T-helper 1 cell treated with Interleukin-12 subunit alpha and Interleukin-12 subunit beta and Interleukin-4 antibody, amounts not matched to agents 30 μg/mL and 1 μg/mL, for 36 hours (primary cell): ENCODE measurements around the gene EGF.
"Not testable (repeated sequence)": the region's sequence is repeated elsewhere in the genome, so short reads cannot be mapped to it uniquely, and the experiment has no call there.

Source experiments
- H3K27ac Mint-ChIP-seq: one replicate; pipeline ENCODE4 v1.8.0; 2021; ENCODE audit warnings: mild to moderate bottlenecking, mixed read lengths
- H3K27me3 Mint-ChIP-seq: one replicate; pipeline ENCODE4 v1.8.0; 2021; ENCODE audit warnings: low read depth, mixed read lengths
- H3K36me3 Mint-ChIP-seq: one replicate; pipeline ENCODE4 v1.8.0; 2021; ENCODE audit warnings: low read depth, mixed read lengths
- H3K4me1 Mint-ChIP-seq: one replicate; pipeline ENCODE4 v1.8.0; 2021; ENCODE audit warnings: low read depth, mixed read lengths
- H3K4me3 Mint-ChIP-seq: one replicate; pipeline ENCODE4 v1.8.0; 2021; ENCODE audit warnings: mild to moderate bottlenecking, moderate library complexity, mixed read lengths
- H3K9me3 Mint-ChIP-seq: one replicate; pipeline ENCODE4 v1.8.0; 2021; ENCODE audit warnings: mixed read lengths

EGF gene

DNA sequence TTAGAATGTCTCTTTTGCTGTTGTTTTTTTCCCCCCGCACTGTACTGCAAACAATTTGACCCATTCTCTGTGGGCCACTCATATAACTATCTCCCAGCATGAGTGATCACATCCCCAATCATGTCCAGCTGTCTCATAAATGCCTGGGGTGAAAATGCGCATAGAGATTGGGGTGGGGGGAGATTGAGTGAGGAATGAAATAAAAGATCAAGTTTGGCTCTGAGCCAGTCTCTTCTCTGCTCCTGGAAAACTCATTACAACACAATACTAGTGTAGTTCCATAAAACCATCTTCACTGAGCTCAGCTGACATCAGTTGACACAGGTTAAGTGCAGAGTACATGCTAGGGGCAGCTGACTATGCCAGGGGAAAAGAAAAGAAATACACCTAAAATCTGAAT lies 96.9 kb downstream of the EGF start:
- Mint-ChIP-seq H3K27me3 (peaks cover 5% of the 10 kb centered on the region), H3K4me3 (no peak overlapping the region), H3K4me1 (peaks cover 17% of the 10 kb centered on the region), H3K27ac (no peak overlapping the region), H3K9me3 (no peaks in the 10 kb centered on the region), H3K36me3 (no peaks in the 10 kb centered on the region)

DNA sequence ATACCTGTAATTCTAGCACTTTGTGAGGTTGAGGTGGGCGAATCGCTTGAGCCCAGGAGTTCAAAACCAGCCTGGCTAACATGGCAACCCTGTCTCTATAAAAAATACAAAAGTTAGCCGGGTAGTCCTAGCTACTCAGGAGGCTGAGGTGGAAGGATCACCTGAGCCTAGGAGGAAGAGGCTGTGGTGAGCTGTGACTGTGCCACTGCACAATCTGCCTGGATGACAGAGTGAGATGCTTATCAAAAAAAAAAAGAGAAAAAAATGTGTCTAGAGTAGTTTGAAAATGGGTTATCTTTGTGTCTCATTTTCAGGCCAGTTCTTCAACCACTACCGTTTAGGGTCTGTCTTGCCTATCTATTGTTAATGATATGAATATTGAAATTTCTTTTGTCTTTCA lies 98.1 kb downstream of the EGF start:
- Mint-ChIP-seq H3K27ac (no peak overlapping the region), H3K4me3 (no peak overlapping the region), H3K27me3 (peaks cover 5% of the 10 kb centered on the region), H3K4me1 (peaks cover 15% of the 10 kb centered on the region), H3K9me3 (no peaks in the 10 kb centered on the region), H3K36me3 (no peaks in the 10 kb centered on the region)

DNA sequence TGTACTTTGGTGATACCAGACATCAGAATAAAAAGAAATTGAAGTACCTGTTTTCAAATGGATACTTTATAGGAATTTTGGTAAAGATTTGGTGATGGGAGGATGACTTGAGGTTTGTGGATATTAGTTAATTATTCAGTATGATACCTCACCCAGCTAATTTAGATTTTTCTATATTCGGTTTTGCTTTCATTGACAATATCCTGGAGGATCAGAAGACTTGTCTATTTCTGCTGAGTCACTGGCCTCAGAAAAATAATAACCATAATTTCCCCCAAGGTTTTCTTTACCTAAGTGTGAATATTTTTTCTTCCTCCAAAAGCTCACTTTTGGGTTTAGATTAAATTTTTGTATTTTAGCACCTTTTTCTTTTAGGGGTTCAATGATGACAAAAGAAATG lies 100.2 kb downstream of the EGF start:
- Mint-ChIP-seq H3K4me3 (no peak overlapping the region), H3K36me3 (no peaks in the 10 kb centered on the region), H3K27me3 (peaks cover 9% of the 10 kb centered on the region), H3K27ac (no peak overlapping the region), H3K9me3 (no peaks in the 10 kb centered on the region), H3K4me1 (peaks cover 11% of the 10 kb centered on the region)

GRCh38 chr4:110014233-110014632 lies 101.5 kb downstream of the EGF start:
- H3K27me3 Mint-ChIP-seq: peaks cover 9% of the 10 kb centered on the region

GRCh38 chr4:110019153-110019552 lies 106.5 kb downstream of the EGF start:
- H3K4me1 Mint-ChIP-seq: no peaks in the 10 kb centered on the region
- no peaks in the 10 kb centered on the region for H3K36me3 Mint-ChIP-seq
- no peaks in the 10 kb centered on the region for H3K9me3 Mint-ChIP-seq
- peaks cover 18% of the 10 kb centered on the region for H3K27me3 Mint-ChIP-seq
- no peak overlapping the region for H3K4me3 Mint-ChIP-seq
- H3K27ac Mint-ChIP-seq: no peak overlapping the region

More at GRCh38 chr4:110014233-110014632, 101.5 kb downstream of the EGF start:
- H3K4me3 Mint-ChIP-seq: no peak overlapping the region
- no peaks in the 10 kb centered on the region for H3K9me3 Mint-ChIP-seq
- H3K27ac Mint-ChIP-seq: no peak overlapping the region
- peaks cover 9% of the 10 kb centered on the region for H3K4me1 Mint-ChIP-seq
- no peaks in the 10 kb centered on the region for H3K36me3 Mint-ChIP-seq

GRCh38 chr4:110020139-110020538 lies 107.5 kb downstream of the EGF start:
- Mint-ChIP-seq H3K36me3 (no peaks in the 10 kb centered on the region), H3K27me3 (peaks cover 26% of the 10 kb centered on the region), H3K4me1 (no peaks in the 10 kb centered on the region), H3K9me3 (no peaks in the 10 kb centered on the region), H3K27ac (no peak overlapping the region), H3K4me3 (no peak overlapping the region)

DNA sequence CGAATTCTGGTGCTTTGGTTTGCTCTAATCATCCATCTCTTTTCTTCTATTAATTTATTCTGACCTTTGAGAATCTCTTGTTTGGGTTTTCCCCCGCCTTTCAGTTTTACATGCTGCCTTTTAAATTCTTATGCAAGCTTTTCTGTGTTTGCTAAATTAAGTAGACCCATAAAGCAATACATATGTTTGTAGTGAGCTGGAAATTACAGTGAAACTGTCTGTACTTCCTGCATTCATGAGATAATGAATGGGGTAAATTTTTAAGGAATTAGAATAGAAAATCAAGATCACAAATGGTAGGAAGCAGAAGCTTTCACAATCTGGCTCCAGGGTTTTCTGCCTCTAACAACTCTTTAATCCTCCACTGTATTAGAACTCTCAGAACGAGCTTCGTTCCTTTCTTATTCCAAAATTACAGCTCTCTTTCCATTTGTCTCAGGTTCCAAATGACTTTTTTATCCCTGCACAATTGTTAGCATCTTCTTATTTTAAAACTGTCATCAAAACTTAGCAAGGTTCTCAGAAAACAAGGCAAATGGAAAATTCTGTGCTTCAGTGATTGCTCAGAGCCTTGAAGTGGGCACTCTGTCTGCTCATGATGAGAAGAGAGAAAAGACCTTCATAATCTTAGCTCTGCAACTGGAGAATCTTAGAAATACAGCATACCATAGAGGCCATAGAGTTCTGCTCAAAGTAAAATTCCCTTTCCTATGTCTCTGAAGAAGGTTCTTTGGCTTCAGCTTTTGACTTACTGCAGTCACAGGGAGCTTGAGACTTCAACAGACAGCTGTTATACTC lies 108.2 kb downstream of the EGF start:
- Mint-ChIP-seq H3K4me3 (no peak overlapping the region), H3K36me3 (no peaks in the 10 kb centered on the region), H3K27me3 (peaks cover 32% of the 10 kb centered on the region), H3K9me3 (no peaks in the 10 kb centered on the region), H3K4me1 (no peaks in the 10 kb centered on the region), H3K27ac (no peak overlapping the region)

DNA sequence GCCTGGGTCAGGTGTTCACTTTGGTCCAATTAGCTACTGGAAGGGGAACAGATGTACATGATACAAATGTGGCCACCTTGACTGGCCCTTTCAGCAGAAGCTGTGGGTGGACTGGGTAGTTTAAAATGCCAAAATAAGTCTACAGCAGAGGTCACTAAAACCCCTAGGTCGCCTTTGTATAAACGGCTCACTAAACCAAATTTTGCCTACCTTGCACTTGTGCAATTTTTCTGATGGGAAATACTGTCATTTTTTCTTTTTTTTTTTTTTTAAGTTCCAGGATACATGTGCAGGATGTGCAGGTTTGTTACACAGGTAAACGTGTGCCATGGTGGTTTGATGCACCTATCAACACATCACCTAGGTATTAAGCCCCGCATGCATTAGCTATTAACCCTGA lies 109.8 kb downstream of the EGF start:
- no peak overlapping the region for H3K27ac Mint-ChIP-seq
- H3K27me3 Mint-ChIP-seq: peaks cover 44% of the 10 kb centered on the region
- H3K4me1 Mint-ChIP-seq: no peaks in the 10 kb centered on the region
- H3K9me3 Mint-ChIP-seq: no peaks in the 10 kb centered on the region
- no peak overlapping the region for H3K4me3 Mint-ChIP-seq
- no peaks in the 10 kb centered on the region for H3K36me3 Mint-ChIP-seq

- no peaks in the 10 kb centered on the region for H3K36me3 Mint-ChIP-seq
- no peak overlapping the region for H3K4me3 Mint-ChIP-seq
- no peak overlapping the region for H3K27ac Mint-ChIP-seq
- H3K27me3 Mint-ChIP-seq: peaks cover 43% of the 10 kb centered on the region
- no peaks in the 10 kb centered on the region for H3K9me3 Mint-ChIP-seq
- H3K4me1 Mint-ChIP-seq: no peaks in the 10 kb centered on the region
Measured at GRCh38 chr4:110025056-110025455, 112.4 kb downstream of the EGF start.

GRCh38 chr4:110025718-110026117 lies 113.0 kb downstream of the EGF start:
- Mint-ChIP-seq H3K27me3 (peaks cover 46% of the 10 kb centered on the region), H3K36me3 (no peaks in the 10 kb centered on the region), H3K9me3 (peaks cover 2% of the 10 kb centered on the region), H3K4me3 (no peak overlapping the region), H3K27ac (no peak overlapping the region), H3K4me1 (no peaks in the 10 kb centered on the region)

DNA sequence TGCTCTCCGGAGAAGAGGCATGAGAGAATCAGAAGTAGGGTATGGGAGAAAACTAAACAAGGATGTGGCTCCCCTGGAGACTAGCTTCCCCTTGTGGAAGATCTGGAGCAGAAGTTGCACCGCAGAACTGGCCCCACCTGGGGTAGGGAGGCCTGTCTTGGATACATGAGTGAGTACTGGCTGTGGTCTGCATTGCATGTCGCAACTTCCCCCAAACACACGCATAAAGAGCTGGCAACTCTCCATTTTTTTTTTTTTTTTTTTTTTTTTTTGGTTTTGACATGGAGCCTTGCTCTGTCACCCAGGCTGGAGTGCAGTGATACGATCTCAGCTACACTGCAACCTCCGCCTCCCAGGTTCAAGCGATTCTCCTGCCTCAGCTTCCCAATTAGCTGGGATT lies 119.9 kb downstream of the EGF start:
- Mint-ChIP-seq H3K4me3 (no peak overlapping the region), H3K27ac (no peak overlapping the region), H3K36me3 (peaks cover 5% of the 10 kb centered on the region), H3K27me3 (peaks cover 46% of the 10 kb centered on the region), H3K9me3 (peaks cover 12% of the 10 kb centered on the region), H3K4me1 (peaks cover 8% of the 10 kb centered on the region)

GRCh38 chr4:110033355-110034025 lies 120.8 kb downstream of the EGF start:
- peaks cover 8% of the 10 kb centered on the region for H3K4me1 Mint-ChIP-seq
- no peak overlapping the region for H3K4me3 Mint-ChIP-seq
- H3K27ac Mint-ChIP-seq: no peak overlapping the region
- H3K27me3 Mint-ChIP-seq: peaks cover 51% of the 10 kb centered on the region
- peaks cover 5% of the 10 kb centered on the region for H3K36me3 Mint-ChIP-seq
- peaks cover 12% of the 10 kb centered on the region for H3K9me3 Mint-ChIP-seq

- Mint-ChIP-seq H3K4me3 (no peak overlapping the region), H3K27me3 (peaks cover 54% of the 10 kb centered on the region), H3K27ac (no peak overlapping the region), H3K4me1 (peaks cover 8% of the 10 kb centered on the region), H3K36me3 (peaks cover 5% of the 10 kb centered on the region), H3K9me3 (peaks cover 12% of the 10 kb centered on the region)
Measured at GRCh38 chr4:110034026-110034393, 121.3 kb downstream of the EGF start.

- not testable (repeated sequence) for H3K4me1 Mint-ChIP-seq, H3K9me3 Mint-ChIP-seq, H3K4me3 Mint-ChIP-seq, H3K36me3 Mint-ChIP-seq, H3K27ac Mint-ChIP-seq
- H3K27me3 Mint-ChIP-seq: peaks cover 60% of the 10 kb centered on the region
Measured at GRCh38 chr4:110039164-110039563, 126.5 kb downstream of the EGF start.

DNA sequence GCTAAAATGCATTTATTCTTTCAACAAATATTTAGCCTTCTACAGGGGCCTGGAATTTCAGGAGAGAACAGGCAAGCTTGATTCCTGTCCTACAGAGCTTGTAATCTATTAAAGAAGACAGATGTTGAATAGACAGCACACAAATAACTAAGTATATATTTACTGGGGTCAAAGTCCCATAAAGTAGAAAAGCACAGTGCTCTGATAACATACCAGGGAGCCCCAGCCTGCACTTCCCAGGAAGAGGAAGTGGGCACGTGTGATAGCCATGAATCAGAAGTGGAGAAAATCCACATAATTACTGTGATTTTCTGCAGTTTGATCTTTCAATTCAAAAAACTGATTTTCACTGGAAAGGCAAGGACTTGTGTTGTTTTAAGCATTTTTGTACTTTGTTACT lies 129.1 kb downstream of the EGF start:
- Mint-ChIP-seq H3K27me3 (peaks cover 38% of the 10 kb centered on the region), H3K4me1 (peaks cover 3% of the 10 kb centered on the region), H3K36me3 (peaks cover 5% of the 10 kb centered on the region), H3K4me3 (no peak overlapping the region), H3K27ac (no peak overlapping the region), H3K9me3 (no peaks in the 10 kb centered on the region)
